Kidney capillary endothelial cell (primary cell): ENCODE measurements around the gene MC1R.
"Not testable (repeated sequence)": the region's sequence is repeated elsewhere in the genome, so short reads cannot be mapped to it uniquely, and the experiment has no call there.

Experiments
- DNase-seq: peaks from one replicate; pipeline ENCODE4 v3.0.0-alpha.2; 2018; ENCODE audit warnings: low spot score

The MC1R gene

GRCh38 chr16:89960966-89961365 is 42.3 kb downstream of the MC1R start:
- DNase-seq = no peak

GRCh38 chr16:89961920-89962319 is 43.3 kb downstream of the MC1R start:
- no peak for DNase-seq

GRCh38 chr16:89962754-89963498 is 44.3 kb downstream of the MC1R start:
- no peak for DNase-seq

- DNase-seq = no peak
These were observed 45.5 kb downstream of the MC1R start for GRCh38 chr16:89964201-89964600.

GRCh38 chr16:89965447-89966225 is 47.0 kb downstream of the MC1R start:
- DNase-seq = no peak

GRCh38 chr16:89966756-89967155 is 48.1 kb downstream of the MC1R start:
- DNase-seq = no peak

GRCh38 chr16:89967436-89967835 is 48.8 kb downstream of the MC1R start:
- not testable (repeated sequence) for DNase-seq

- not testable (repeated sequence) for DNase-seq
These were observed 49.4 kb downstream of the MC1R start for GRCh38 chr16:89968074-89968473.

GRCh38 chr16:89969741-89970410 is 51.2 kb downstream of the MC1R start:
- no peak for DNase-seq
